Left lung (tissue), 10 donors: ENCODE results near the gene ITM2C. TPM values are rescaled to one million over a fixed set of nuclear protein-coding genes. Genes with fewer than 3 reads are reported as not detected.

Source experiments
- ATAC-seq: fragments of 200-7000 bp; cut with Tn5 transposase; one replicate; pipeline ENCODE4 v1.9.1; 2020; ENCODE audit warnings: moderate library complexity
- DNase-seq, 4 donors: peaks; one replicate each; pipeline ENCODE4 v3.0.0-alpha.2; 2013 to 2020
- H3K27ac ChIP-seq, 2 donors: fragments of 200-600 bp; sonication (generic) in 1 of 2; one replicate each; pipeline versions ENCODE4 v1.5.0 to v1.8.0; 2020 to 2021
- H3K27me3 ChIP-seq, 2 donors: fragments of 200-600 bp; sonication (generic) in 1 of 2; one replicate each; pipeline versions ENCODE4 v1.5.0 to v1.8.0; 2020 to 2021
- H3K36me3 ChIP-seq, 2 donors: fragments of 200-600 bp; sonication (generic) in 1 of 2; one replicate each; pipeline versions ENCODE4 v1.5.0 to v1.8.0; 2020 to 2021
- H3K4me1 ChIP-seq, 2 donors: fragments of 200-600 bp; one replicate each; pipeline ENCODE4 v1.8.0; 2021
- H3K4me3 ChIP-seq, 2 donors: fragments of 200-600 bp; sonication (generic) in 1 of 2; one replicate each; pipeline versions ENCODE4 v1.5.0 to v1.8.0; 2020 to 2021; ENCODE audit warnings: mild to moderate bottlenecking in 1 of 2
- H3K9me3 ChIP-seq, 2 donors: fragments of 200-600 bp; sonication (generic) in 1 of 2; one replicate each; pipeline versions ENCODE4 v1.5.0 to v1.8.0; 2020 to 2021
- CTCF ChIP-seq, 2 donors: fragments of 200-600 bp; sonication (generic) in 1 of 2; IDR thresholded peaks; one replicate each; pipeline versions ENCODE4 v1.5.0 to v1.8.0; 2021; ENCODE audit warnings: antibody characterized with exemption in 2 of 2
- intact Hi-C, 2 donors: fragments of 100-400 bp; cut with DNase I; formaldehyde crosslinking; loops; one replicate each; pipeline versions ENCODE4 v1.11.2 to v1.14.2; 2022
- polyA plus RNA-seq, 6 donors: library from polyadenylated mRNA; unstranded; fragments of 120-200 nt; gene quantifications; one replicate each; pipeline ENCODE4 v1.2.1, GENCODE V29; 2013; ENCODE audit not compliant: insufficient read length in 6 of 6
- total RNA-seq, 2 donors: library from RNA; stranded (reverse); fragmentation: NEBNext Ultra II Directional; extraction: Animal tissue kit (Norgen Biotek cat#: 25700); gene quantifications; one replicate each; pipeline ENCODE4 v1.2.1, GENCODE V29; 2021
- donor health status: DM: no; HTN: yes; CAD: no.
- donor health status: DM: no; HTN: no; CAD: no.

Gene ITM2C
- total and polyA plus RNA-seq, 8 donors = 32.0 to 356 (median 283) TPM

GRCh38 chr2:230829959-230830358, 34.8 kb upstream of the ITM2C start:
- no peak for TF ChIP-seq CTCF (IDR thresholded peaks at IDR 0.05)
- DNase-seq (no peak), ATAC-seq (no peak)
- Histone ChIP-seq H3K27me3 (peaks cover 10 to 76% of the 10 kb centered on the region in 2 donors), H3K9me3 (no peaks in the 10 kb centered on the region), H3K4me3 (no peak overlapping the region), H3K27ac (no peak overlapping the region), H3K36me3 (no peaks in the 10 kb centered on the region), H3K4me1 (peaks cover 7 to 8% of the 10 kb centered on the region in 2 donors)
- intact Hi-C loops = no loop called here

GRCh38 chr2:230830428-230830827, 34.3 kb upstream of the ITM2C start:
- Histone ChIP-seq H3K36me3 (no peaks in the 10 kb centered on the region), H3K4me1 (peaks cover 7 to 8% of the 10 kb centered on the region in 2 donors), H3K27ac (no peak overlapping the region), H3K9me3 (no peaks in the 10 kb centered on the region), H3K27me3 (peaks cover 10 to 72% of the 10 kb centered on the region in 2 donors), H3K4me3 (no peak overlapping the region)
- no peak for TF ChIP-seq CTCF (IDR thresholded peaks at IDR 0.05)
- DNase-seq (no peak), ATAC-seq (no peak)
- intact Hi-C loops = no loop called here

- Histone ChIP-seq H3K27ac (no peak overlapping the region), H3K4me3 (no peak overlapping the region), H3K36me3 (no peaks in the 10 kb centered on the region), H3K4me1 (no peaks in the 10 kb centered on the region), H3K27me3 (no peaks in the 10 kb centered on the region), H3K9me3 (peaks cover 0 to 7% of the 10 kb centered on the region in 2 donors)
- intact Hi-C loops = no loop called here
- no peak for DNase-seq
- no peak for TF ChIP-seq CTCF (IDR thresholded peaks at IDR 0.05)
- no peak for ATAC-seq
Measured at GRCh38 chr2:230840301-230840700, 24.4 kb upstream of the ITM2C start.

- TF ChIP-seq CTCF (IDR thresholded peaks at IDR 0.05) = no peak
- intact Hi-C loops = no loop called here
- H3K27me3 ChIP-seq = peaks cover 0 to under 1% of the 10 kb centered on the region in 2 donors
Measured at GRCh38 chr2:230842473-230842872, 22.3 kb upstream of the ITM2C start.

GRCh38 chr2:230843132-230843531, 21.6 kb upstream of the ITM2C start:
- intact Hi-C loops = no loop called here

More at GRCh38 chr2:230842473-230842872, 22.3 kb upstream of the ITM2C start:
- H3K9me3 ChIP-seq = peaks cover 0 to 7% of the 10 kb centered on the region in 2 donors
- H3K36me3 ChIP-seq = no peaks in the 10 kb centered on the region
- DNase-seq (no peak), ATAC-seq (no peak)
- no peak overlapping the region for H3K4me3 ChIP-seq
- H3K27ac ChIP-seq = no peak overlapping the region
- H3K4me1 ChIP-seq = no peaks in the 10 kb centered on the region

More at GRCh38 chr2:230843132-230843531, 21.6 kb upstream of the ITM2C start:
- H3K4me3 ChIP-seq = no peak overlapping the region
- no peak overlapping the region for H3K27ac ChIP-seq
- DNase-seq (no peak), ATAC-seq (no peak)
- peaks cover 0 to 3% of the 10 kb centered on the region in 2 donors for H3K4me1 ChIP-seq
- peaks cover 0 to 7% of the 10 kb centered on the region in 2 donors for H3K27me3 ChIP-seq
- H3K9me3 ChIP-seq = peaks cover 0 to 6% of the 10 kb centered on the region in 2 donors
- no peaks in the 10 kb centered on the region for H3K36me3 ChIP-seq
- TF ChIP-seq CTCF (IDR thresholded peaks at IDR 0.05) = no peak
